HepG2 (cell line): ENCODE measurements around the gene SNAI3. TPM values are rescaled to one million over a fixed set of nuclear protein-coding genes. Genes with fewer than 3 reads are reported as not detected.

ENCODE experiments used
- ARID3A ChIP-seq: IDR thresholded peaks from 2 replicates; pipeline ENCODE4 v1.6.1; 2012; ENCODE audit warnings: low read depth, low read length, improper control_type of control experiment
- HNF4A ChIP-seq: sonication (generic); formaldehyde crosslinking; IDR thresholded peaks from 2 replicates; pipeline ENCODE4 v1.4.0; 2020; ENCODE audit warnings: missing genetic modification reagents
- IRF9 ChIP-seq: sonication (generic); formaldehyde crosslinking; IDR thresholded peaks from 2 replicates; pipeline ENCODE4 v1.8.0; 2022; ENCODE audit warnings: missing genetic modification reagents, mild to moderate bottlenecking, borderline replicate concordance
- KAT2B ChIP-seq: fragments of 150-350 bp; IDR thresholded peaks from 2 replicates; pipeline ENCODE4 v1.6.1; 2014; ENCODE audit warnings: low read depth, low read length, borderline replicate concordance
- KAT7 ChIP-seq: IDR thresholded peaks from 2 replicates; pipeline ENCODE4 v1.6.1; 2018; ENCODE audit warnings: borderline replicate concordance, missing compliant biosample characterization
- MIXL1 ChIP-seq: IDR thresholded peaks from 2 replicates; pipeline ENCODE4 v1.6.1; 2016
- NCOA5 ChIP-seq: sonication (generic); formaldehyde crosslinking; IDR thresholded peaks from 2 replicates; pipeline ENCODE4 v1.4.0; 2020; ENCODE audit warnings: missing genetic modification reagents
- NR0B2 ChIP-seq: sonication (generic); formaldehyde crosslinking; IDR thresholded peaks from 2 replicates; pipeline ENCODE4 v1.4.0; 2020; ENCODE audit warnings: mild to moderate bottlenecking, missing genetic modification reagents
- PHB2 ChIP-seq: fragments of 450-650 bp; IDR thresholded peaks from 2 replicates; pipeline ENCODE4 v1.6.1; 2018; ENCODE audit not compliant: partially characterized antibody
- SRSF1 ChIP-seq: fragments of 200-400 bp; formaldehyde crosslinking; optimal IDR thresholded peaks from 2 replicates; pipeline ENCODE3; 2017; ENCODE audit warnings: mild to moderate bottlenecking, low read depth, low read length, moderate library complexity
- SRY ChIP-seq: sonication (generic); formaldehyde crosslinking; IDR thresholded peaks from 2 replicates; pipeline ENCODE4 v1.8.0; 2022; ENCODE audit warnings: mild to moderate bottlenecking, missing genetic modification reagents
- ZHX2 ChIP-seq, 2 experiments: sonication (generic) in 1 of 2; formaldehyde crosslinking in 1 of 2; IDR thresholded peaks; 2 replicates each; pipeline versions ENCODE4 v1.6.1 to v1.9.0; 2014 to 2022; ENCODE audit warnings: antibody characterized with exemption in 1 of 2, borderline replicate concordance in 1 of 2, inconsistent platforms in 1 of 2, low read depth in 1 of 2, missing genetic modification reagents in 1 of 2
- ZNF576 ChIP-seq: sonication (generic); formaldehyde crosslinking; IDR thresholded peaks from 2 replicates; pipeline ENCODE4 v1.4.0; 2020; ENCODE audit warnings: mild to moderate bottlenecking, missing genetic modification reagents
- ZNF773 ChIP-seq: sonication (generic); formaldehyde crosslinking; IDR thresholded peaks from 2 replicates; pipeline ENCODE4 v1.4.0; 2020; ENCODE audit warnings: missing genetic modification reagents, borderline replicate concordance
- ZNF800 ChIP-seq: sonication (generic); formaldehyde crosslinking; IDR thresholded peaks from 2 replicates; pipeline ENCODE4 v1.4.0; 2020; ENCODE audit warnings: missing genetic modification reagents
- polyA plus RNA-seq, 8 experiments: library from polyadenylated mRNA; depleted of rRNA in 3 of 8; stranded (reverse) in 7 of 8; unstranded in 1 of 8; fragments of >200 nt; fragmentation: Illumina TruSeq in 4 of 8; extraction: Trizol in 4 of 8; gene quantifications; 2 replicates each; pipeline versions ENCODE4 v1.2.1 to v1.2.3, GENCODE V29; 2011 to 2016; ENCODE audit warnings: low read depth in 4 of 8, missing spikeins in 1 of 8, mixed read lengths in 1 of 8; ENCODE audit not compliant: insufficient read depth in 1 of 8
- total RNA-seq, 5 experiments: library from RNA; depleted of rRNA; stranded (reverse); fragments of >200 nt; fragmentation: Illumina TruSeq; extraction: Trizol; gene quantifications; 2 replicates each; pipeline ENCODE4 v1.2.3, GENCODE V29; 2016; ENCODE audit warnings: low read depth in 1 of 5

The SNAI3 gene
- total and polyA plus RNA-seq, 2 of the 13 experiments (the other 11 are each of a cell fraction or from before 2014, with no cell fraction given): 0.09 to 0.18 TPM

- TF ChIP-seq IRF9 (no peak; the same call in 1 of the 2 replicates), KAT2B (no peak), KAT7 (CRISPR knock-in tag) (no peak; the same call in none of the 2 replicates), SRY (CRISPR knock-in tag) (no peak), PHB2 (no peak), ZNF800 (CRISPR knock-in tag) (no peak), ZNF773 (CRISPR knock-in tag) (no peak), MIXL1 (CRISPR knock-in tag) (no peak), SRSF1 (peak; percentile 13), HNF4A (no peak), ZNF576 (no peak), NR0B2 (CRISPR knock-in tag) (peak; percentile 15; the same call in 1 of the 2 replicates), ZHX2 (IDR thresholded peaks at IDR 0.05; ENCODE audit: low read depth) (no peak), ZHX2 (CRISPR knock-in tag; IDR thresholded peaks at IDR 0.05; ENCODE audit: borderline replicate concordance) (no peak), NCOA5 (CRISPR knock-in tag) (no peak), ARID3A (no peak)
These were observed 24.0 kb downstream of the SNAI3 start (continued) for GRCh38 chr16:88662222-88662842.
